ENCODE measurements around the gene KRTAP5-8.

DNA sequence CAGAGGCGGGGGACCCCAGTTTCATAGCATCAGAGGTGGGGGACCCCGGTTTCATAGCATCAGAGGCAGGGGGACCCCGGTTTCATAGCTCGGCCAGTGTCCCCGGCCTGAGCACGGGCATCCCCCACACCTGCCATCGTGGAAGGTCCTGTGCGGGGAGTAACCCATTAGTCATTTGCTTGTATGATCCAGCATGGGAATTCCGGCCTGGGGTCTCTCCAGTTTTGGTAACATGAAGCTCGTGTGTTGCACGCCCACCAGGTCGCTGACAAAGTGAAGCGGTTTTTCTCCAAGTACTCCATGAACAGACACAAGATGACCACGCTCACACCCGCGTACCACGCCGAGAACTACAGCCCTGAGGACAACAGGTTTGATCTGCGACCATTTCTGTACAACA is 39.7 kb upstream of the KRTAP5-8 start:
- TF ChIP-seq POLR2A (IDR thresholded peaks at IDR 0.05; ENCODE audit: low read length) (no peak), GATA1 (IDR thresholded peaks at IDR 0.05; ENCODE audit: low read depth, low read length) (no peak)
